Activated CD8-positive, alpha-beta T cell treated with anti-CD3 and anti-CD28 coated beads for 36 hours (primary cell): ENCODE data around the gene CTBP1. TPM values are rescaled to one million over a fixed set of nuclear protein-coding genes. Genes with fewer than 3 reads are reported as not detected.

Source experiments
- ATAC-seq: fragments of 200-7000 bp; cut with Tn5 transposase; one replicate; pipeline ENCODE4 v1.10.0; 2021; ENCODE audit warnings: mild to moderate bottlenecking, moderate library complexity
- CTCF ChIA-PET: fragments of 350-600 bp; sonication (Branson Sonifier 250); formaldehyde crosslinking; loops from one replicate; lab custom pipeline; 2021; ENCODE audit warnings: antibody characterized with exemption; lab: Charles Lee
- POLR2A ChIA-PET: fragments of 350-600 bp; sonication (Branson Sonifier 250); formaldehyde crosslinking; loops from one replicate; lab custom pipeline; 2021; ENCODE audit warnings: antibody characterized with exemption; lab: Charles Lee
- DNase-seq: peaks from one replicate; pipeline ENCODE4 v3.0.0-alpha.2; 2020
- H3K27ac Mint-ChIP-seq: one replicate; pipeline ENCODE4 v1.8.0; 2021; ENCODE audit warnings: mild to moderate bottlenecking, mixed read lengths
- H3K27me3 Mint-ChIP-seq: one replicate; pipeline ENCODE4 v1.8.0; 2021; ENCODE audit warnings: mixed read lengths
- H3K36me3 Mint-ChIP-seq: one replicate; pipeline ENCODE4 v1.8.0; 2021; ENCODE audit warnings: low read depth, mixed read lengths
- H3K4me1 Mint-ChIP-seq: one replicate; pipeline ENCODE4 v1.8.0; 2021; ENCODE audit warnings: low read depth, mixed read lengths
- H3K4me3 Mint-ChIP-seq: one replicate; pipeline ENCODE4 v1.8.0; 2021; ENCODE audit warnings: mild to moderate bottlenecking, moderate library complexity, mixed read lengths
- H3K9me3 Mint-ChIP-seq: one replicate; pipeline ENCODE4 v1.8.0; 2021; ENCODE audit warnings: mixed read lengths
- intact Hi-C: fragments of 100-400 bp; cut with micrococcal nuclease; formaldehyde crosslinking; loops from one replicate; pipeline ENCODE4 v1.10.0; 2022
- total RNA-seq, 2 experiments: library from RNA; stranded (reverse); gene quantifications; one replicate each; pipeline ENCODE4 v1.2.3, GENCODE V29; 2021
- TF ChIP-seq, protein P1 (sequence below): fragments of 200-600 bp; IDR thresholded peaks from one replicate; pipeline ENCODE4 v1.8.0; 2022; ENCODE audit warnings: antibody characterized with exemption, mild to moderate bottlenecking

CTBP1 gene
- total RNA-seq, 2 experiments from 2014 or later: 136 TPM

DNA sequence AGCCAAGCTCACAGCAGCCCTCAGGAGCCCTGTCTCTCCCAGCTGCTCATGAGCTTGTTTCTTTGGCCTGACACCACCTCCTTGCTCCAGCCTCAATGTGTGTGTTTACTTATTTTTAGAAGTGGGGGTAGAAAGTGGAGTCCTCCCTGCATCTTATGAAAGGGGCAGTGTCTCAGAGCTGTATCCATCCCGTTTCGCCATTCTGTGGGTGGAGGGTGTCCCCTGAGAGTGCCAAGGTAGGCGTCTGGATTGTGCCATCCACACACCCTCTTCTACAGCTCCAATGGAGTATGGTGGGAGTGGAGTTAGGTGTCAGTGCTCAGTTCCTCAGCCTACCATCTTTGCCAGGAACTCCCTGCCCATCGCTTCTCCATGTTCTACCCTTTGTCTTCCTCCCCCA, 84.9 kb downstream of the CTBP1 start:
- no peak overlapping the region for H3K27ac Mint-ChIP-seq
- peaks cover 25% of the 10 kb centered on the region for H3K4me1 Mint-ChIP-seq
- no peaks in the 10 kb centered on the region for H3K27me3 Mint-ChIP-seq
- TF ChIP-seq, protein P1, sequence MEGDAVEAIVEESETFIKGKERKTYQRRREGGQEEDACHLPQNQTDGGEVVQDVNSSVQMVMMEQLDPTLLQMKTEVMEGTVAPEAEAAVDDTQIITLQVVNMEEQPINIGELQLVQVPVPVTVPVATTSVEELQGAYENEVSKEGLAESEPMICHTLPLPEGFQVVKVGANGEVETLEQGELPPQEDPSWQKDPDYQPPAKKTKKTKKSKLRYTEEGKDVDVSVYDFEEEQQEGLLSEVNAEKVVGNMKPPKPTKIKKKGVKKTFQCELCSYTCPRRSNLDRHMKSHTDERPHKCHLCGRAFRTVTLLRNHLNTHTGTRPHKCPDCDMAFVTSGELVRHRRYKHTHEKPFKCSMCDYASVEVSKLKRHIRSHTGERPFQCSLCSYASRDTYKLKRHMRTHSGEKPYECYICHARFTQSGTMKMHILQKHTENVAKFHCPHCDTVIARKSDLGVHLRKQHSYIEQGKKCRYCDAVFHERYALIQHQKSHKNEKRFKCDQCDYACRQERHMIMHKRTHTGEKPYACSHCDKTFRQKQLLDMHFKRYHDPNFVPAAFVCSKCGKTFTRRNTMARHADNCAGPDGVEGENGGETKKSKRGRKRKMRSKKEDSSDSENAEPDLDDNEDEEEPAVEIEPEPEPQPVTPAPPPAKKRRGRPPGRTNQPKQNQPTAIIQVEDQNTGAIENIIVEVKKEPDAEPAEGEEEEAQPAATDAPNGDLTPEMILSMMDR: no peak
- no peak overlapping the region for H3K4me3 Mint-ChIP-seq
- POLR2A ChIA-PET: interaction anchor here (1.6 to 1.9 kb wide), 3 partner anchors 14 to 104 kb away, joined by 3 to 5 read pairs (median 4); partner anchors contain the start of gene CTBP1
- CTCF ChIA-PET: interaction anchor here (1.4 to 1.6 kb wide), 2 partner anchors 34 to 84 kb away, joined by 4 to 9 read pairs; no protein-coding TSS in a partner anchor
- no peak for ATAC-seq
- no peaks in the 10 kb centered on the region for H3K9me3 Mint-ChIP-seq
- no peaks in the 10 kb centered on the region for H3K36me3 Mint-ChIP-seq
- intact Hi-C loops: no loop called here
- DNase-seq: no peak

Other genes starting within 250 kb of the CTBP1 start
- gene FGFRL1, start 237.5 kb downstream of the CTBP1 start, total RNA-seq: 10 to 100 TPM; 16.2 to 18.0 TPM
- gene RNF212, start 135.6 kb downstream of the CTBP1 start, total RNA-seq: 1 to 10 TPM; 3.0 to 3.3 TPM
- gene SPON2, start 76.5 kb downstream of the CTBP1 start, total RNA-seq: 10 to 100 TPM in 1 of 2 experiments, 1 to 10 TPM in 1; 9.9 to 10.5 TPM
- 10 to 100 TPM; 32.3 to 37.0 TPM for gene MAEA, start 40.8 kb upstream of the CTBP1 start, total RNA-seq
- gene UVSSA, start 98.1 kb upstream of the CTBP1 start, total RNA-seq: 10 to 100 TPM; 18.6 to 20.2 TPM
- gene NKX1-1, start 157.3 kb upstream of the CTBP1 start, total RNA-seq: not detected